Tibial nerve (tissue), 4 donors: ENCODE measurements around the gene RIOX2. TPM values are rescaled to one million over a fixed set of nuclear protein-coding genes. Genes with fewer than 3 reads are reported as not detected.

Experiments
- DNase-seq, 2 donors: peaks; one replicate each; pipeline ENCODE4 v3.0.0-alpha.2; 2019; ENCODE audit warnings: low spot score in 2 of 2
- H3K27ac ChIP-seq, 4 donors: fragments of 200-600 bp; sonication (generic) in 3 of 4; one replicate each; pipeline ENCODE4 v1.5.1; 2017 to 2019; ENCODE audit warnings: mild to moderate bottlenecking in 1 of 4
- H3K27me3 ChIP-seq, 2 donors: fragments of 200-600 bp; sonication (generic) in 1 of 2; one replicate each; pipeline versions ENCODE4 v1.5.1 to v1.6.0; 2017 to 2019
- H3K36me3 ChIP-seq, 3 donors: fragments of 200-600 bp; sonication (generic); one replicate each; pipeline ENCODE4 v1.5.1; 2018 to 2019
- H3K4me1 ChIP-seq, 4 donors: fragments of 200-600 bp; sonication (generic) in 3 of 4; one replicate each; pipeline ENCODE4 v1.5.1; 2017 to 2019
- H3K4me3 ChIP-seq, 4 donors: fragments of 200-600 bp; sonication (generic) in 3 of 4; one replicate each; pipeline ENCODE4 v1.5.1; 2017 to 2019; ENCODE audit warnings: mild to moderate bottlenecking in 1 of 4, moderate library complexity in 1 of 4
- H3K9me3 ChIP-seq, 4 donors: fragments of 200-600 bp; sonication (generic) in 3 of 4; one replicate each; pipeline ENCODE4 v1.5.1; 2017 to 2019
- CTCF ChIP-seq, 5 experiments: fragments of 200-600 bp in 3 of 5; fragments of 450-650 bp in 2 of 5; sonication (generic) in 3 of 5; IDR thresholded peaks; one replicate each; pipeline ENCODE4 v1.5.1; 2016 to 2019; ENCODE audit warnings: antibody characterized with exemption in 5 of 5, mild to moderate bottlenecking in 3 of 5, moderate library complexity in 2 of 5
- EP300 ChIP-seq, 2 donors: sonication (generic); formaldehyde crosslinking; IDR thresholded peaks; one replicate each; pipeline ENCODE4 v1.6.1; 2017; ENCODE audit warnings: antibody characterized with exemption in 2 of 2, mild to moderate bottlenecking in 1 of 2
- POLR2A ChIP-seq, 2 donors: fragments of 450-650 bp; IDR thresholded peaks; one replicate each; pipeline ENCODE4 v1.6.1; 2017; ENCODE audit warnings: antibody characterized with exemption in 2 of 2, mild to moderate bottlenecking in 2 of 2, moderate library complexity in 2 of 2
- WGBS, 2 donors: methylation state at CpG; one replicate each; pipeline ENCODE4 v1.1.5; 2018; 5-methylcytosine and 5-hydroxymethylcytosine counted together
- total RNA-seq, 4 donors: library from RNA; depleted of rRNA; stranded (reverse); fragments of >200 nt; gene quantifications; one replicate each; pipeline ENCODE4 v1.1.0, GENCODE V29; 2016

The RIOX2 gene
- total RNA-seq, 4 donors from 2014 or later, result 24.9 to 27.0 (median 26.8) TPM

GRCh38 chr3:97892852-97893251, 79.4 kb downstream of the RIOX2 start:
- Histone ChIP-seq H3K27ac (no peak overlapping the region), H3K36me3 (peaks cover 0 to 75% (median 0%) of the 10 kb centered on the region in 3 donors), H3K9me3 (no peaks in the 10 kb centered on the region), H3K4me1 (no peaks in the 10 kb centered on the region), H3K27me3 (no peaks in the 10 kb centered on the region), H3K4me3 (no peak overlapping the region)
- WGBS, 2 donors, result 77 to 85% methylated on average over 1 of the region's 1 CpG
- no peak for DNase-seq
- TF ChIP-seq POLR2A (IDR thresholded peaks at IDR 0.05), result no peak
- TF ChIP-seq CTCF (IDR thresholded peaks at IDR 0.05), result no peak
- no peak for TF ChIP-seq EP300 (IDR thresholded peaks at IDR 0.05)

Other genes starting within 250 kb of the RIOX2 start
- gene ARL6, start 207.7 kb downstream of the RIOX2 start, total RNA-seq, result 10 to 100 TPM in 3 of 4 donors, 1 to 10 TPM in 1; 7.6 to 18.6 (median 14.4) TPM
- gene CRYBG3, start 150.4 kb downstream of the RIOX2 start, total RNA-seq, result 10 to 100 TPM; 30.9 to 48.1 (median 32.1) TPM
- gene GABRR3, start 62.9 kb upstream of the RIOX2 start, total RNA-seq, result not detected
- not detected for gene OR5AC2, start 114.7 kb upstream of the RIOX2 start, total RNA-seq
- gene OR5H1, start 158.3 kb upstream of the RIOX2 start, total RNA-seq, result not detected
- not detected for gene OR5H14, start 175.0 kb upstream of the RIOX2 start, total RNA-seq
- gene OR5H15, start 194.3 kb upstream of the RIOX2 start, total RNA-seq, result not detected